ENCODE measurements around the gene RRP1B. TPM values are rescaled to one million over a fixed set of nuclear protein-coding genes. Genes with fewer than 3 reads are reported as not detected.

Gene RRP1B
- total RNA-seq, 1 donor, result 17.4 TPM

- TF ChIP-seq CTCF (IDR thresholded peaks at IDR 0.05; ENCODE audit: extremely low read depth, low read depth, low read length), result no peak
- H3K4me2 ChIP-seq (ENCODE audit: insufficient read depth, low read length), result no peak overlapping the region
- H3K4me1 ChIP-seq (ENCODE audit: insufficient read depth, low read length), result peaks cover 21% of the 10 kb centered on the region
- no peaks in the 10 kb centered on the region for H3K9me3 ChIP-seq (ENCODE audit: low read depth, low read length)
- H3K4me3 ChIP-seq (ENCODE audit: insufficient read depth, low read length), result no peak overlapping the region
- H3K27ac ChIP-seq (ENCODE audit: low read depth, low read length), result no peak overlapping the region
- no peaks in the 10 kb centered on the region for H3K27me3 ChIP-seq (ENCODE audit: insufficient read depth, low read length)
- H3K36me3 ChIP-seq (ENCODE audit: insufficient read depth, low read length), result peaks cover 6% of the 10 kb centered on the region
- peaks cover 14% of the 10 kb centered on the region for H4K20me1 ChIP-seq (ENCODE audit: insufficient read depth, low read length)
- no peak overlapping the region for H2AFZ ChIP-seq (ENCODE audit: low read length)
- peaks cover 34% of the 10 kb centered on the region for H3K79me2 ChIP-seq (ENCODE audit: insufficient read depth, low read length)
- no peak for DNase-seq (ENCODE audit: insufficient read length, low spot score, missing footprints)
Measured at GRCh38 chr21:43658088-43658741, 1.1 kb upstream of the RRP1B start.

GRCh38 chr21:43658769-43659135 lies 608 bp upstream of the RRP1B start:
- no peaks in the 10 kb centered on the region for H3K9me3 ChIP-seq (ENCODE audit: low read depth, low read length)
- no peak for DNase-seq (ENCODE audit: insufficient read length, low spot score, missing footprints)
- peaks cover 34% of the 10 kb centered on the region for H3K79me2 ChIP-seq (ENCODE audit: insufficient read depth, low read length)
- H3K27me3 ChIP-seq (ENCODE audit: insufficient read depth, low read length), result no peaks in the 10 kb centered on the region
- H3K36me3 ChIP-seq (ENCODE audit: insufficient read depth, low read length), result peaks cover 6% of the 10 kb centered on the region
- H3K4me1 ChIP-seq (ENCODE audit: insufficient read depth, low read length), result peaks cover 21% of the 10 kb centered on the region
- peak overlapping the region; percentile 98 for H3K4me3 ChIP-seq (ENCODE audit: insufficient read depth, low read length)
- TF ChIP-seq CTCF (IDR thresholded peaks at IDR 0.05; ENCODE audit: extremely low read depth, low read depth, low read length), result no peak
- peak overlapping the region; percentile 99 for H3K4me2 ChIP-seq (ENCODE audit: insufficient read depth, low read length)
- peaks cover 14% of the 10 kb centered on the region for H4K20me1 ChIP-seq (ENCODE audit: insufficient read depth, low read length)
- H3K27ac ChIP-seq (ENCODE audit: low read depth, low read length), result peak overlapping the region; percentile 85
- H2AFZ ChIP-seq (ENCODE audit: low read length), result peak overlapping the region; percentile 94

- no peaks in the 10 kb centered on the region for H3K9me3 ChIP-seq (ENCODE audit: low read depth, low read length)
- H3K4me2 ChIP-seq (ENCODE audit: insufficient read depth, low read length), result no peak overlapping the region
- H3K4me3 ChIP-seq (ENCODE audit: insufficient read depth, low read length), result no peak overlapping the region
- H3K27me3 ChIP-seq (ENCODE audit: insufficient read depth, low read length), result no peaks in the 10 kb centered on the region
- peaks cover 18% of the 10 kb centered on the region for H3K4me1 ChIP-seq (ENCODE audit: insufficient read depth, low read length)
- no peak for TF ChIP-seq CTCF (IDR thresholded peaks at IDR 0.05; ENCODE audit: extremely low read depth, low read depth, low read length)
- peaks cover 6% of the 10 kb centered on the region for H3K36me3 ChIP-seq (ENCODE audit: insufficient read depth, low read length)
- no peak overlapping the region for H2AFZ ChIP-seq (ENCODE audit: low read length)
- DNase-seq (ENCODE audit: insufficient read length, low spot score, missing footprints), result no peak
- H3K27ac ChIP-seq (ENCODE audit: low read depth, low read length), result no peak overlapping the region
- H3K79me2 ChIP-seq (ENCODE audit: insufficient read depth, low read length), result peaks cover 57% of the 10 kb centered on the region
- H4K20me1 ChIP-seq (ENCODE audit: insufficient read depth, low read length), result peaks cover 44% of the 10 kb centered on the region
Measured at GRCh38 chr21:43662286-43662685, 2.9 kb downstream of the RRP1B start.

- Histone ChIP-seq H2AFZ (ENCODE audit: low read length) (no peak overlapping the region), H3K79me2 (ENCODE audit: insufficient read depth, low read length) (peaks cover 59% of the 10 kb centered on the region)
Measured at GRCh38 chr21:43663033-43663432, 3.7 kb downstream of the RRP1B start.

More at GRCh38 chr21:43663033-43663432, 3.7 kb downstream of the RRP1B start:
- H3K27me3 ChIP-seq (ENCODE audit: insufficient read depth, low read length), result no peaks in the 10 kb centered on the region
- no peak overlapping the region for H3K27ac ChIP-seq (ENCODE audit: low read depth, low read length)
- TF ChIP-seq CTCF (IDR thresholded peaks at IDR 0.05; ENCODE audit: extremely low read depth, low read depth, low read length), result no peak
- DNase-seq (ENCODE audit: insufficient read length, low spot score, missing footprints), result no peak
- H3K4me3 ChIP-seq (ENCODE audit: insufficient read depth, low read length), result no peak overlapping the region
- H3K36me3 ChIP-seq (ENCODE audit: insufficient read depth, low read length), result peaks cover 6% of the 10 kb centered on the region
- H3K4me2 ChIP-seq (ENCODE audit: insufficient read depth, low read length), result no peak overlapping the region
- no peaks in the 10 kb centered on the region for H3K9me3 ChIP-seq (ENCODE audit: low read depth, low read length)
- H4K20me1 ChIP-seq (ENCODE audit: insufficient read depth, low read length), result peaks cover 50% of the 10 kb centered on the region
- peaks cover 20% of the 10 kb centered on the region for H3K4me1 ChIP-seq (ENCODE audit: insufficient read depth, low read length)
